A549 (cell line): ENCODE measurements around the gene TTC13. TPM values are rescaled to one million over a fixed set of nuclear protein-coding genes. Genes with fewer than 3 reads are reported as not detected.

Experiments used
- ATAC-seq, 2 experiments: fragments of 200-7000 bp in 1 of 2; fragments of >200 bp in 1 of 2; cut with Nextera tagmentation in 1 of 2; cut with Tn5 transposase in 1 of 2; 3 replicates each; pipeline versions ENCODE4 v1.8.0 to v1.9.1; 2018 to 2020; ENCODE audit warnings: mild to moderate bottlenecking in 1 of 2, moderate library complexity in 1 of 2
- CTCF ChIA-PET: fragments of 300-600 bp; sonication (Branson Sonifier 250); formaldehyde crosslinking; extraction: SDS; loops from one replicate; lab custom pipeline; 2021; ENCODE audit warnings: antibody characterized with exemption, inconsistent platforms; lab: Yijun Ruan, JAX
- POLR2A ChIA-PET: fragments of 350-600 bp; formaldehyde crosslinking; extraction: SDS; loops from one replicate; lab custom pipeline; 2021; ENCODE audit warnings: antibody characterized with exemption, inconsistent platforms; lab: Yijun Ruan, JAX
- DNase-seq, 2 experiments: peaks; one replicate each; pipeline versions ENCODE4 v3.0.0 to v3.0.0-alpha.2; 2011 to 2016; ENCODE audit warnings: low read depth in 1 of 2, low spot score in 1 of 2
- FAIRE-seq: peaks from 2 replicates; lab custom pipeline; 2011; peaks lifted over from hg19 to GRCh38; lab: Jason Lieb, UNC
- H3K27ac ChIP-seq, 2 experiments: fragments of >200 bp; sonication (Bioruptor Twin); formaldehyde crosslinking; 3 replicates each; pipeline ENCODE4 v1.5.1; 2016 to 2017
- H3K4me1 ChIP-seq: fragments of >200 bp; sonication (Bioruptor Twin); formaldehyde crosslinking; 3 replicates; pipeline ENCODE4 v1.6.1; 2016
- H3K4me2 ChIP-seq: fragments of >200 bp; sonication (Bioruptor Twin); formaldehyde crosslinking; 3 replicates; pipeline ENCODE4 v1.6.1; 2016
- H3K4me3 ChIP-seq: fragments of >200 bp; sonication (Bioruptor Twin); formaldehyde crosslinking; 3 replicates; pipeline ENCODE4 v1.5.1; 2016
- H3K9me3 ChIP-seq: fragments of >200 bp; sonication (Bioruptor Twin); formaldehyde crosslinking; 3 replicates; pipeline ENCODE4 v1.6.1; 2016
- CHD2 ChIP-seq: fragments of 150-350 bp; IDR thresholded peaks from 2 replicates; pipeline ENCODE4 v1.6.1; 2014; ENCODE audit warnings: low read length; ENCODE audit not compliant: partially characterized antibody
- FOSB ChIP-seq: fragments of 250-450 bp; sonication (Bioruptor Pico); IDR thresholded peaks from 2 replicates; pipeline ENCODE4 v1.5.0; 2020; ENCODE audit warnings: mild to moderate bottlenecking, moderate library complexity
- HOXA7 ChIP-seq: fragments of 250-450 bp; sonication (Bioruptor Pico); IDR thresholded peaks from 2 replicates; pipeline ENCODE4 v1.5.0; 2020; ENCODE audit warnings: mild to moderate bottlenecking, moderate library complexity
- HOXB5 ChIP-seq: fragments of 250-450 bp; sonication (Bioruptor Pico); IDR thresholded peaks from 2 replicates; pipeline ENCODE4 v1.5.0; 2020; ENCODE audit warnings: mild to moderate bottlenecking, moderate library complexity
- JUNB ChIP-seq: fragments of >200 bp; sonication (Bioruptor Twin); formaldehyde crosslinking; IDR thresholded peaks from 2 replicates; pipeline ENCODE4 v1.6.1; 2016
- MAFK ChIP-seq: fragments of 450-650 bp; IDR thresholded peaks from 2 replicates; pipeline ENCODE4 v1.6.1; 2014; ENCODE audit not compliant: partially characterized antibody
- NR3C1 ChIP-seq: fragments of >200 bp; sonication (Bioruptor Twin); formaldehyde crosslinking; IDR thresholded peaks from 3 replicates; pipeline ENCODE4 v1.6.1; 2017
- RCOR1 ChIP-seq: fragments of 150-350 bp; IDR thresholded peaks from 2 replicates; pipeline ENCODE4 v1.6.1; 2014; ENCODE audit warnings: antibody characterized with exemption, low read length, low read depth
- RFX5 ChIP-seq: fragments of 450-650 bp; IDR thresholded peaks from 2 replicates; pipeline ENCODE4 v1.7.1; 2014; ENCODE audit warnings: antibody characterized with exemption, mild to moderate bottlenecking, moderate library complexity
- TFCP2L1 ChIP-seq: fragments of 250-450 bp; sonication (Bioruptor Pico); IDR thresholded peaks from 2 replicates; pipeline ENCODE4 v1.5.0; 2021; ENCODE audit warnings: mild to moderate bottlenecking
- TP53 ChIP-seq: fragments of 250-450 bp; sonication (Bioruptor Pico); IDR thresholded peaks from 2 replicates; pipeline ENCODE4 v1.5.0; 2021; ENCODE audit warnings: mild to moderate bottlenecking, moderate library complexity
- ZFP36 ChIP-seq: fragments of 450-650 bp; IDR thresholded peaks from 2 replicates; pipeline ENCODE4 v1.6.1; 2014; ENCODE audit warnings: borderline replicate concordance; ENCODE audit not compliant: partially characterized antibody
- ZSCAN20 ChIP-seq: fragments of 250-450 bp; sonication (Bioruptor Pico); IDR thresholded peaks from 2 replicates; pipeline ENCODE4 v1.8.0; 2022; ENCODE audit warnings: mild to moderate bottlenecking, moderate library complexity
- WGBS: methylation state at CpG from one replicate; pipeline ENCODE4 v1.1.6; 2017; ENCODE audit errors: missing lambda C conversion rate; 5-methylcytosine and 5-hydroxymethylcytosine counted together
- polyA plus RNA-seq, 4 experiments: library from polyadenylated mRNA; depleted of rRNA in 3 of 4; stranded (reverse); fragments of >200 nt; fragmentation: RNase III in 1 of 4; extraction: RNeasy Plus Mini Kit Qiagen cat#74134 plus additional on column Dnase treatment in 1 of 4; gene quantifications; 2 replicates in 3 of 4; 3 replicates in 1 of 4; pipeline ENCODE4 v1.2.3, GENCODE V29; 2011 to 2017
- TF ChIP-seq, protein P1 (sequence below): fragments of >200 bp; sonication (Bioruptor Twin); formaldehyde crosslinking; IDR thresholded peaks from 3 replicates; pipeline ENCODE4 v1.5.1; 2016
- TF ChIP-seq, protein P2 (sequence below): IDR thresholded peaks from 2 replicates; pipeline ENCODE4 v1.6.1; 2012
- TF ChIP-seq, protein P3 (sequence below): fragments of 250-450 bp; sonication (Bioruptor Pico); IDR thresholded peaks from 2 replicates; pipeline ENCODE4 v1.5.0; 2020; ENCODE audit warnings: low read depth, mild to moderate bottlenecking, moderate library complexity
- TF ChIP-seq, protein P4 (sequence below): fragments of >200 bp; sonication (Bioruptor Twin); formaldehyde crosslinking; IDR thresholded peaks from 3 replicates; pipeline ENCODE4 v1.6.1; 2016

TTC13 gene
- polyA plus RNA-seq, 2 of the 4 experiments (the other 2 are of a cell fraction) = 12.5 to 22.7 TPM

DNA sequence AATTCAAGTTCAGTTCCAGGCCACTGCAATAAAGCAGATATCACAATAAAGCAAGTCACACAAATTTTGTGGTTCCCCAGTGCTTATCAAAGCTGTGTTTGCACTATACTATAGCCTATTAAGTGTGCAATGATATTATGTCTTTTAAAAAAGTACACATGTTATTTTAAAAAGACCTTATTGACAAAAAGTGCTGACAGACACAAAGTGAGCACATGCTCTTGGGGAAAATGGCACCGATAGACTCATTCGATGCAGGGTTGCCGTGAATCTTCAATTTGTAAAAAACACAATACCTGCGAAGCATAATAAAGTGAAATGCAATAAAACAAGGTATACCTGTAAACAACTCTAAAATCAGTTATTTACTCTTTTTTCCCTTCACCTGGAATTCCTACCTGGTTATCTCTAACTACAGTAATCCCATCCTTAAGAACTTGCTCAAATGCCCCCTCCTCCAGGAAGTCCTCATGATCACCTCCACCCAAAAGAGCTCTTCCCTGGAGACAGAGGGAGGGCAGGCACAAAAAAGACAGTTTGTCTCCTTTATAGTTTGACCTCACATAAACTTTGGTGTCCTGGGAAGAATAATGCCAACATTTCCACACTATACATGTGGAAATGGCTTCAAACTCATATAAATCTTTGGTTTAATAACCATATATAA lies 100.6 kb downstream of the TTC13 start:
- CTCF ChIA-PET = no interaction called here

DNA sequence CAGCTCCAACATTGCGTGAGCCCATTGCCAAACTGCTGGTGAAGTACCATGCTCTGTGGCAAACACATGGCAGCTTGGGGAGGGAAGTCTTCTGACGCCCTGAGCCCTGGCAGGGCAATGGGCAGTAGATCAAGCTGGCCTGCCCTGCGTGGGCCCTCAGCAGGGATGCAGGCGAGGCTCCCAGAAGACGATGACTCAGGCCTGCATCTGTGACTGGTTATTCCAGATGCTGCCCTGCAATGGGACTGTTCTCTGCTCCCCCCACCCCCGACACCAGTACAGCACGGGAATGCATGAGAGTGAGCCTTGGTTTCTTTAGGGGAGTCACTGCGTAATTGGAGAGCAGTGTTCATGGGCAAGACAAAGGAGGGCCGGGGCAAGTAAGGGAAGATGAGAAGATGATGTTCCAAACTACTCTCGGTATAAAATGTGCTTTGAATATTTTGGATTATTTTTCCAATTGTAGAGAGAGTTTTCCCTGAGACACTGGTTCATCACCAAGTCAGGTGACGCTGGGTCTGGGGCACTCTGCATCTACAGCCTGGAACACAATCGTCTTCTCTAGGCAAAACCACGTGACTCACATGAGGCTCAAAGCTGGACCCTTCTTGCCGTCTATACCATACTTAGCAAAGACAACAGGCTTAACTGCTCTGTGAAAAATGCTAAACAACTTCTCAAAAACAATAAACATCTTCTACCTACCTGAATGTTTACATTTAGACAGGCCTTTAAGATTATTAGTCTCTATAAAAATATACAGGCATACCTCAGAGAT lies 101.3 kb downstream of the TTC13 start:
- DNase-seq (no peak), FAIRE-seq (no peak)
- ChIA-PET POLR2A (no interaction called here), CTCF (no interaction called here)
- no peak overlapping the region for H3K27ac ChIP-seq
- H3K4me2 ChIP-seq = no peak overlapping the region
- no peak for TF ChIP-seq HOXA7 (CRISPR knock-in tag)
- TF ChIP-seq, protein P1, sequence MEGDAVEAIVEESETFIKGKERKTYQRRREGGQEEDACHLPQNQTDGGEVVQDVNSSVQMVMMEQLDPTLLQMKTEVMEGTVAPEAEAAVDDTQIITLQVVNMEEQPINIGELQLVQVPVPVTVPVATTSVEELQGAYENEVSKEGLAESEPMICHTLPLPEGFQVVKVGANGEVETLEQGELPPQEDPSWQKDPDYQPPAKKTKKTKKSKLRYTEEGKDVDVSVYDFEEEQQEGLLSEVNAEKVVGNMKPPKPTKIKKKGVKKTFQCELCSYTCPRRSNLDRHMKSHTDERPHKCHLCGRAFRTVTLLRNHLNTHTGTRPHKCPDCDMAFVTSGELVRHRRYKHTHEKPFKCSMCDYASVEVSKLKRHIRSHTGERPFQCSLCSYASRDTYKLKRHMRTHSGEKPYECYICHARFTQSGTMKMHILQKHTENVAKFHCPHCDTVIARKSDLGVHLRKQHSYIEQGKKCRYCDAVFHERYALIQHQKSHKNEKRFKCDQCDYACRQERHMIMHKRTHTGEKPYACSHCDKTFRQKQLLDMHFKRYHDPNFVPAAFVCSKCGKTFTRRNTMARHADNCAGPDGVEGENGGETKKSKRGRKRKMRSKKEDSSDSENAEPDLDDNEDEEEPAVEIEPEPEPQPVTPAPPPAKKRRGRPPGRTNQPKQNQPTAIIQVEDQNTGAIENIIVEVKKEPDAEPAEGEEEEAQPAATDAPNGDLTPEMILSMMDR = no peak
- no peak for TF ChIP-seq TFCP2L1 (CRISPR knock-in tag)
- TF ChIP-seq, protein P2, sequence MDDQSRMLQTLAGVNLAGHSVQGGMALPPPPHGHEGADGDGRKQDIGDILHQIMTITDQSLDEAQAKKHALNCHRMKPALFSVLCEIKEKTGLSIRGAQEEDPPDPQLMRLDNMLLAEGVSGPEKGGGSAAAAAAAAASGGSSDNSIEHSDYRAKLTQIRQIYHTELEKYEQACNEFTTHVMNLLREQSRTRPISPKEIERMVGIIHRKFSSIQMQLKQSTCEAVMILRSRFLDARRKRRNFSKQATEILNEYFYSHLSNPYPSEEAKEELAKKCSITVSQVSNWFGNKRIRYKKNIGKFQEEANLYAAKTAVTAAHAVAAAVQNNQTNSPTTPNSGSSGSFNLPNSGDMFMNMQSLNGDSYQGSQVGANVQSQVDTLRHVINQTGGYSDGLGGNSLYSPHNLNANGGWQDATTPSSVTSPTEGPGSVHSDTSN = no peak
- TF ChIP-seq RFX5 = no peak
- TF ChIP-seq FOSB (CRISPR knock-in tag) = no peak
- TF ChIP-seq HOXB5 (CRISPR knock-in tag) = no peak
- no peak for TF ChIP-seq JUNB
- no peak for TF ChIP-seq TP53 (CRISPR knock-in tag)
- no peak for TF ChIP-seq MAFK
- TF ChIP-seq, protein P3, sequence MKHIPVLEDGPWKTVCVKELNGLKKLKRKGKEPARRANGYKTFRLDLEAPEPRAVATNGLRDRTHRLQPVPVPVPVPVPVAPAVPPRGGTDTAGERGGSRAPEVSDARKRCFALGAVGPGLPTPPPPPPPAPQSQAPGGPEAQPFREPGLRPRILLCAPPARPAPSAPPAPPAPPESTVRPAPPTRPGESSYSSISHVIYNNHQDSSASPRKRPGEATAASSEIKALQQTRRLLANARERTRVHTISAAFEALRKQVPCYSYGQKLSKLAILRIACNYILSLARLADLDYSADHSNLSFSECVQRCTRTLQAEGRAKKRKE (CRISPR knock-in tag) = no peak
- TF ChIP-seq RCOR1 = no peak
- TF ChIP-seq, all 56 proteins: peak for 0
- peak in 1 of 2 experiments; percentile 47; a peak in 2 of 6 replicates for ATAC-seq
- Histone ChIP-seq H3K9me3 (no peaks in the 10 kb centered on the region), H3K4me1 (no peaks in the 10 kb centered on the region), H3K4me3 (no peak overlapping the region)
- 81% methylated on average over 11 of the region's 14 CpGs for WGBS

More for the DNA sequence above, 100.6 kb downstream of the TTC13 start:
- H3K9me3 ChIP-seq = no peaks in the 10 kb centered on the region; the same call in 2 of the 3 replicates
- DNase-seq (no peak), ATAC-seq (no peak), FAIRE-seq (no peak)
- WGBS = 92% methylated on average over 4 of the region's 4 CpGs
- H3K27ac ChIP-seq = no peak overlapping the region
- no peak overlapping the region for H3K4me3 ChIP-seq
- H3K4me1 ChIP-seq = no peaks in the 10 kb centered on the region
- peak; percentile 60 for TF ChIP-seq ZFP36
- peak; percentile 64 for TF ChIP-seq MAFK
- TF ChIP-seq ZSCAN20 = no peak
- no peak overlapping the region for H3K4me2 ChIP-seq
- POLR2A ChIA-PET = no interaction called here

GRCh38 chr1:230876660-230877059 lies 102.0 kb downstream of the TTC13 start:
- POLR2A ChIA-PET = no interaction called here
- DNase-seq = no peak
- no peak for TF ChIP-seq NR3C1
- TF ChIP-seq, protein P4, sequence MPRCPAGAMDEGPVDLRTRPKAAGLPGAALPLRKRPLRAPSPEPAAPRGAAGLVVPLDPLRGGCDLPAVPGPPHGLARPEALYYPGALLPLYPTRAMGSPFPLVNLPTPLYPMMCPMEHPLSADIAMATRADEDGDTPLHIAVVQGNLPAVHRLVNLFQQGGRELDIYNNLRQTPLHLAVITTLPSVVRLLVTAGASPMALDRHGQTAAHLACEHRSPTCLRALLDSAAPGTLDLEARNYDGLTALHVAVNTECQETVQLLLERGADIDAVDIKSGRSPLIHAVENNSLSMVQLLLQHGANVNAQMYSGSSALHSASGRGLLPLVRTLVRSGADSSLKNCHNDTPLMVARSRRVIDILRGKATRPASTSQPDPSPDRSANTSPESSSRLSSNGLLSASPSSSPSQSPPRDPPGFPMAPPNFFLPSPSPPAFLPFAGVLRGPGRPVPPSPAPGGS = no peak
- TF ChIP-seq CHD2 = no peak
- TF ChIP-seq, protein P2 = no peak
- TF ChIP-seq TFCP2L1 (CRISPR knock-in tag) = no peak
- H3K27ac ChIP-seq = no peak overlapping the region
- no peaks in the 10 kb centered on the region for H3K4me1 ChIP-seq
- 64% methylated on average over 6 of the region's 6 CpGs for WGBS
- no peak for FAIRE-seq
- H3K4me3 ChIP-seq = no peak overlapping the region
- H3K9me3 ChIP-seq = no peaks in the 10 kb centered on the region
- H3K4me2 ChIP-seq = no peak overlapping the region
- no peak for ATAC-seq
- CTCF ChIA-PET = no interaction called here
